Natural killer cell treated with Interleukin-12 subunit alpha and Interleukin-12 subunit beta and Interleukin-15 and Interleukin-18, amount 100 ng/mL, for 72 hours (primary cell): ENCODE measurements around the gene PER2. TPM values are rescaled to one million over a fixed set of nuclear protein-coding genes. Genes with fewer than 3 reads are reported as not detected.
A peak's percentile ranks its signal among the peaks of the same experiment; 100 is the strongest.

Experiments
- ATAC-seq, 2 donors: fragments of 150-1000 bp; cut with Tn5 transposase in 1 of 2; sonication (Bioruptor Pico), chemical (Tn5 transposase) in 1 of 2; 2 replicates each; pipeline ENCODE4 v1.10.0; 2021
- DNase-seq: peaks from one replicate; pipeline ENCODE4 v3.0.0; 2022; ENCODE audit warnings: low spot score
- H3K27ac Mint-ChIP-seq, 2 donors: 1 replicate in 1 of 2; 2 replicates in 1 of 2; pipeline ENCODE4 v1.8.0; 2022; ENCODE audit warnings: mixed read lengths in 2 of 2, mild to moderate bottlenecking in 1 of 2, moderate library complexity in 1 of 2
- H3K27me3 Mint-ChIP-seq, 2 donors: 1 replicate in 1 of 2; 2 replicates in 1 of 2; pipeline ENCODE4 v1.8.0; 2022; ENCODE audit warnings: mixed read lengths in 2 of 2
- H3K36me3 Mint-ChIP-seq: one replicate; pipeline ENCODE4 v1.8.0; 2022; ENCODE audit warnings: mixed read lengths
- H3K4me1 Mint-ChIP-seq, 2 donors: 1 replicate in 1 of 2; 2 replicates in 1 of 2; pipeline ENCODE4 v1.8.0; 2022; ENCODE audit warnings: low read depth in 2 of 2, mixed read lengths in 2 of 2, mild to moderate bottlenecking in 1 of 2
- H3K4me3 Mint-ChIP-seq: one replicate; pipeline ENCODE4 v1.8.0; 2022; ENCODE audit warnings: mixed read lengths
- H3K9me3 Mint-ChIP-seq: 2 replicates; pipeline ENCODE4 v1.8.0; 2022; ENCODE audit warnings: mixed read lengths
- total RNA-seq, 2 donors: library from RNA; stranded (reverse); gene quantifications; one replicate each; pipeline ENCODE4 v1.2.3, GENCODE V29; 2022

PER2 gene
- total RNA-seq, 2 donors from 2014 or later, result 13.8 to 18.4 TPM

DNA sequence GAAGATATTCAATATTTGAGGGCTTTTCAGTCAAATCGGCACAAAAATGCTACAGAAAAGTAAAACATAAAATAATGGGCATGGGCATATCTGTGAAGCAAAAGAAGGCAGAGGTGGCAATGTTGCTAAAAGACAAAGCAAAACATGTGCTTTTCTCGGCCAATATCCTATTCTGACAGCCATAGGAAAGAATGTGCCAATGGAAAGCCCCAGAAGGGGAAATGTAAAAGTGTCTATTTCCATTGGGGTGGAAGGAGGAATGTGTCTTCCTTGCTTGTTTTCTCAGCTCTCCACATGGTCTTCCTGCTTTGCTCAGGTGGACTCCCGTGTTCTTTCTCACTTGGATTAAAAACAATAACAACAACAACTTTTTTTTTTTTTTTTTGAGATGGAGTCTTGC lies 13.7 kb upstream of the PER2 start:
- Mint-ChIP-seq H3K9me3 (no peaks in the 10 kb centered on the region), H3K36me3 (no peaks in the 10 kb centered on the region), H3K4me1 (no peaks in the 10 kb centered on the region), H3K27me3 (no peaks in the 10 kb centered on the region), H3K27ac (no peak overlapping the region), H3K4me3 (no peak overlapping the region)
- DNase-seq (no peak), ATAC-seq (no peak)

DNA sequence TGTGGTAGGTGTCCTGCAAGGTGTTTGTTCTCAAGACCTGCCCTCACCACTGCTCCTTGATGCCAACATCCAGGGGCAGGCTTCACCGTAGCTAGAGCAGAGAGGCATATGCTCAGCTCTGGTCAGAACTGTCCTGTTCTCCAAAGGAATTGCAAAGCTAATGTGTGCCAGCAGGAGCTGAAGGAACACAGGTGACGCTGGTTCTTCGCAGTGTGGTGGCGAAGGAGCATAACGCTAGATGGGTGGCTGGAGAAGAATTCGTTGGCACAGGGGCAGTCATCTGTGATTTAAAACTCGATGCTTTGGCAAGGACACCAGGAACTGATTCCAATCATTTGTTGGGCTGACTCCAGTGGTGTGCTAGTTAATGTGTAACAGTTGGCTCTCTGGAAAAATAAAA lies 11.4 kb upstream of the PER2 start:
- H3K4me3 Mint-ChIP-seq, result no peak overlapping the region
- H3K9me3 Mint-ChIP-seq, result no peaks in the 10 kb centered on the region
- no peaks in the 10 kb centered on the region for H3K36me3 Mint-ChIP-seq
- H3K27me3 Mint-ChIP-seq, result no peaks in the 10 kb centered on the region
- no peak for DNase-seq
- H3K27ac Mint-ChIP-seq, result no peak overlapping the region
- ATAC-seq, result no peak
- H3K4me1 Mint-ChIP-seq, result no peaks in the 10 kb centered on the region

DNA sequence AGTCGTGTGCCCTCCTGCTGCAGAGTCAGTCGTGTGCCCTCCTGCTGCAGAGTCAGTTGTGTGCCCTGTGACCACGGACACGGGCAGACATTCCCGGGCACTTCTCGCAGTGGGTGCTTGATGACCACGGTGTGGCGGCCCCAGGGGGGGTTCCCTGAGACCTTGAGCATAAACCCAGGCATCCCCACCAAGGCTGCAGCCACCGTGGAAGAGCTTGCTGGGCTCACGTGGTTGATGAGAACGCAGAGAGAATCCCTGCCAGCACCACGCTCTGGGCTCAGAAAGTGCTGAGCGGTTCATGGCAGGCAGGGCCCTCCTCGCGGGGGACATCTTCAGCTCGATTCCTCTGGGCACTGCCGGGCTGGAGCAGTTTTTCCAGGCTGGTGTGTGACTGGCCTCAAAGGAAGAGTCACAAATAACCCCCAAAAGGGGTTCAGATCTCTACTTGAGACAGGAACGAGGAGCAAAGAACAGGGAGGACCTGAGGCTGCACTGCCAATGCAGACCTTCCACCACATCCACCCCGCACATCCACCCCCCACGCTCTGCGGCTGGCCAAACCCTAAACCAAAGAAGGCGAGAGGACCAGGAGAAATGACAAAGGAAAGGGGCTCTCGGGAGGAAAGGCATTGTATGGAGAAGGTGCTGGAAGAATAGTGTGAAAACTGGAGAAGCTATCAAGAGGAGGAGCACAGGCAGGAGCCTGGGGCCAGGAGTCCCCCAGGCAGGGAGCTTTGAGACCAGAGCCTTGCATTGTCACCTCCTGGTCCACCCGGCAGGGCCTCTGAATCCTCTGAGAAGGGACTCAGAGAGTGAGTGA lies 8.4 kb upstream of the PER2 start:
- Mint-ChIP-seq H3K9me3 (no peaks in the 10 kb centered on the region), H3K4me1 (no peaks in the 10 kb centered on the region), H3K27ac (no peak overlapping the region), H3K36me3 (no peaks in the 10 kb centered on the region), H3K4me3 (no peak overlapping the region), H3K27me3 (no peaks in the 10 kb centered on the region)
- ATAC-seq, result no peak
- no peak for DNase-seq

GRCh38 chr2:238295144-238296112 lies 7.0 kb upstream of the PER2 start:
- H3K36me3 Mint-ChIP-seq, result no peaks in the 10 kb centered on the region
- no peak for DNase-seq
- H3K9me3 Mint-ChIP-seq, result no peaks in the 10 kb centered on the region
- ATAC-seq, result no peak
- H3K27ac Mint-ChIP-seq, result no peak overlapping the region
- no peaks in the 10 kb centered on the region for H3K27me3 Mint-ChIP-seq
- peaks cover 3 to 4% of the 10 kb centered on the region in 2 donors for H3K4me1 Mint-ChIP-seq
- no peak overlapping the region for H3K4me3 Mint-ChIP-seq

DNA sequence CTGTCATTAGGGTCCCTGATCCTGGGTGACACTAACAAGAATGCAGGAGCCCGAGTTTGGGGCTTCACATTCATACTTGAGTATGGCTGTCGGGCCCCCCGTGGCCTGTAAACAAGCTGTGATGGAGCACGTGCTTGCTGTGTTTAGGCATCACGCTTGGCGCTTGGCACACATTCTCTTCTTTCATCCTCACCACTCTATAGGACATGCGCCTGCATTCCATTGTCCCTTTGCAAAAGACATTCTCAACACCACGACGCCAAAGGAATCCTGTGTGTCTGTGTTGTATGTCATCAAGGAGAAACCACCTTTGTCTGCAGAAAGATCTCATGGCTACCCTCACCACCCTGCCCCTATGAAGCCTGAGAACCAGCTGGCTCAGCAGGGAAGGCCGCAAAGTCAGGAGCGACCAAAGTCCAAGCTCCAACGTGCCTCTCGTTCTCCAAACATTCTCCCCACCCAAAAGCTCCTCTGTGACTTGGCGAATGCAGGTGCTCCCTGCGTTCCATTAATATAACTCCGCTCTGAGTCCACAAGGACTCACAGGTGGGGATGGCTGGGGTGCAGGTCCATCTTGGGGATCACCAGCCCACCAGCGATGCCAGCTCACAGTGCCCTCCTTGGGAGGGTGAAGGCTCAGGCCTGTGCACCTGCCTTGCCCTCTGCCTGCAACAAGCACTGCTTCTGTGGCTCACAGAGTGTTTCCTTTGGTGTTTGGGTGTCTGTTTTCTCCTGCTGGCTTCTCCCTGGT lies 6.2 kb upstream of the PER2 start:
- H3K4me1 Mint-ChIP-seq, result peaks cover 12% of the 10 kb centered on the region in 2 donors
- no peak overlapping the region for H3K27ac Mint-ChIP-seq
- ATAC-seq (no peak), DNase-seq (no peak)
- no peaks in the 10 kb centered on the region for H3K36me3 Mint-ChIP-seq
- H3K27me3 Mint-ChIP-seq, result no peaks in the 10 kb centered on the region
- no peak overlapping the region for H3K4me3 Mint-ChIP-seq
- H3K9me3 Mint-ChIP-seq, result no peaks in the 10 kb centered on the region

- Mint-ChIP-seq H3K27ac (no peak overlapping the region), H3K27me3 (no peaks in the 10 kb centered on the region), H3K4me1 (peaks cover 17 to 18% of the 10 kb centered on the region in 2 donors), H3K36me3 (no peaks in the 10 kb centered on the region), H3K9me3 (no peaks in the 10 kb centered on the region), H3K4me3 (no peak overlapping the region)
- DNase-seq, result no peak
- no peak for ATAC-seq
Measured at GRCh38 chr2:238294046-238294392, 5.6 kb upstream of the PER2 start.

DNA sequence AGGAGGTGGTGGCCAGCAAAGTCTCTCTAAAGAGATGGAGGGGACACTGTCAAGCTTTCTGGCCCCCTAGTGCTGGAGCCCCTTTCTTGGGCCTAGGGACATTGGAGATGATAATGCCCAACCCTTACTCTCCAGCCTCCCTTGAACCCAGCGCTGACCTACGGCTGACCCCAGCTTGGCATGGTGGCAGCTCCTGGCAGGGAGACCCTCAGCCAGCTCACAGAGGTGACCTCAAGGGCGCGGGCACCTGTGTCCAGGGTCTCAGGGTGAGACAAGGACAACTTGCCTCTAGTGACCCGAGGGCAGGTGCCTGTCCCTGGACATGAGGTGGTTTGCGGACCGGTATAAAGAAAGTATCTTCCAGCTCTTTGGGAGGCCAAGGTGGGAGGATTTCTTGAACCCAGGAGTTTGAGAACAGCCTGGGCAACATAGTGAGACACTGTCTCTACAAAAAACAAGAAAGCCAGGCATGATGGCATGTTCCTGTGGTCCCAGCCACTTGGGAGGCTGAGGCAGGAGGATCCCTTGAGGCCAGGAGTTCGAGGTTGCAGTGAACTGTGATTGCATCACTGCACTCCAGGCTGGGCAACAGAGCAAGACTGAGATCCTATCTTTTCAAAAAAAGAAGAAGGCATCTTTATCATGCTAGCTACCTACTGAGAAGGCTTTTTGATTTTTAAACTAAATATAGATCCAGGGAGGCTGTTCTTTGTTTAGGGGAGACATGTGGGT lies 3.3 kb upstream of the PER2 start:
- ATAC-seq (no peak), DNase-seq (no peak)
- H3K27ac Mint-ChIP-seq, result no peak overlapping the region
- no peaks in the 10 kb centered on the region for H3K36me3 Mint-ChIP-seq
- no peak overlapping the region for H3K4me3 Mint-ChIP-seq
- H3K27me3 Mint-ChIP-seq, result no peaks in the 10 kb centered on the region
- H3K9me3 Mint-ChIP-seq, result no peaks in the 10 kb centered on the region
- peaks cover 29% of the 10 kb centered on the region in 2 donors for H3K4me1 Mint-ChIP-seq

DNA sequence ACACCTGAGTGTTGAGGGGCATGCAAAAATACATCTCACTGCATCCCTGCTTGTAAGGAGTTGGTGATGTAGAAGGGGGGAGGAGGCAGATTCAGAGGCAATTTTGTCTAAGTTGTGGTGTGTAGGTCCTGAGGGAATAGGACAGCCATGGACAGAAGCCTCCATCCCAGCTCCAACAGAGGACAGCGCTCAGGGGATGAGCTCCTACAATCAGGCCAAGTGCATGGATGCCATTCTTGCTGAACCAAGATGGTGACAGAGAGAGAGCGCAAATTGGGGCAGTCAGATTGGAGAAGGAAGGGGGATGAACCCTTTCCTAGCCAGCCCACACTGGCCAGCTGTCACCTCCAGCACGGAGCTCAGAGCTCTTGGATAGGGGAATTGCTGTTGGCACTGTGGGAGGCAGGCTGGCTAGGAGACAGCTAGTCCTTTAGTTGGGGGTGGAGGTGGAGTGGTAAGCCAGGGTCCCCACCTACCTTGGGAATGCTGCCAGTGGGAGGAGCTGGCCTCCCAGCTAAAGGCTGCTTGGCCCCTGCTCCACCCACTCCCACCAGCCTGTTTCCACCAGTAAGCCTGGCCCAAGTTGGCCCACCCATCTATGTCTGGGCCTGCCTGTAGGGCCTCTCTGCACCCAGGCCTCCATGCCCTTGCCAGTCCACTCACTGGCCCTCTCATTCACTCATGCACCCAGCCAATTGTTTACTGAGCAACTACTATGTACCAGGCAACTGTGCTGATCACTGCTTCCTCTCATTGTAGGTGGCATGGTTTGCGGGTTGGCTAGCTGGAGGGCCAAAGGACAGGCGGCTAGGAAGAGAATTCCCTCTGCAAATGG lies 2.5 kb upstream of the PER2 start:
- H3K27ac Mint-ChIP-seq, result peak overlapping the region; percentile 92 to 93
- H3K9me3 Mint-ChIP-seq, result no peaks in the 10 kb centered on the region
- H3K4me3 Mint-ChIP-seq, result peak overlapping the region; percentile 93
- DNase-seq, result no peak
- no peaks in the 10 kb centered on the region for H3K27me3 Mint-ChIP-seq
- no peak for ATAC-seq
- H3K36me3 Mint-ChIP-seq, result no peaks in the 10 kb centered on the region
- H3K4me1 Mint-ChIP-seq, result peaks cover 29 to 33% of the 10 kb centered on the region in 2 donors

- no peaks in the 10 kb centered on the region for H3K9me3 Mint-ChIP-seq
- H3K27me3 Mint-ChIP-seq, result no peaks in the 10 kb centered on the region
- H3K4me1 Mint-ChIP-seq, result peaks cover 30 to 33% of the 10 kb centered on the region in 2 donors
- ATAC-seq (no peak), DNase-seq (no peak)
- peak overlapping the region; percentile 92 to 93 for H3K27ac Mint-ChIP-seq
- H3K36me3 Mint-ChIP-seq, result no peaks in the 10 kb centered on the region
- H3K4me3 Mint-ChIP-seq, result peak overlapping the region; percentile 93
Measured at GRCh38 chr2:238290091-238290509, 1.7 kb upstream of the PER2 start.

GRCh38 chr2:238289574-238289973 lies 1.2 kb upstream of the PER2 start:
- ATAC-seq, result no peak
- no peak for DNase-seq
- Mint-ChIP-seq H3K27me3 (no peaks in the 10 kb centered on the region), H3K4me3 (peak overlapping the region; percentile 93), H3K9me3 (no peaks in the 10 kb centered on the region), H3K27ac (peak overlapping the region; percentile 92 to 93), H3K4me1 (peaks cover 31 to 33% of the 10 kb centered on the region in 2 donors), H3K36me3 (no peaks in the 10 kb centered on the region)

GRCh38 chr2:238288650-238289573 lies 502 bp upstream of the PER2 start:
- peaks cover 31 to 33% of the 10 kb centered on the region in 2 donors for H3K4me1 Mint-ChIP-seq
- ATAC-seq, result peak; percentile 93 to 95
- peak; percentile 99 for DNase-seq
- no peaks in the 10 kb centered on the region for H3K27me3 Mint-ChIP-seq
- peak overlapping the region; percentile 92 to 93 for H3K27ac Mint-ChIP-seq
- H3K9me3 Mint-ChIP-seq, result no peaks in the 10 kb centered on the region
- H3K36me3 Mint-ChIP-seq, result no peaks in the 10 kb centered on the region
- H3K4me3 Mint-ChIP-seq, result peak overlapping the region; percentile 93
